OCI-M1 (cell line): ENCODE data around the gene NRG3.

Experiments used
- DNase-seq: peaks from one replicate; lab custom pipeline; 2025; lab: John Stamatoyannopoulos, UW

The NRG3 gene

GRCh38 chr10:82091413-82091812, 216.4 kb downstream of the NRG3 start:
- DNase-seq = peak; percentile 3

GRCh38 chr10:82092111-82092510, 217.1 kb downstream of the NRG3 start:
- no peak for DNase-seq

GRCh38 chr10:82124713-82125112, 249.7 kb downstream of the NRG3 start:
- DNase-seq = no peak

GRCh38 chr10:82128527-82128926, 253.5 kb downstream of the NRG3 start:
- DNase-seq = no peak

GRCh38 chr10:82136103-82136502, 261.1 kb downstream of the NRG3 start:
- DNase-seq = no peak

GRCh38 chr10:82144153-82144552, 269.2 kb downstream of the NRG3 start:
- no peak for DNase-seq

- DNase-seq = no peak
Observed at GRCh38 chr10:82148764-82149163, 273.8 kb downstream of the NRG3 start.

- DNase-seq = no peak
Observed at GRCh38 chr10:82149674-82150073, 274.7 kb downstream of the NRG3 start.

- peak; percentile 32 for DNase-seq
Observed at GRCh38 chr10:82150123-82150900, 275.3 kb downstream of the NRG3 start.

- no peak for DNase-seq
Observed at GRCh38 chr10:82160307-82160706, 285.3 kb downstream of the NRG3 start.

GRCh38 chr10:82161264-82161663, 286.3 kb downstream of the NRG3 start:
- no peak for DNase-seq

GRCh38 chr10:82162549-82163195, 287.7 kb downstream of the NRG3 start:
- no peak for DNase-seq

GRCh38 chr10:82171899-82172298, 296.9 kb downstream of the NRG3 start:
- DNase-seq = no peak

- no peak for DNase-seq
Observed at GRCh38 chr10:82176587-82176986, 301.6 kb downstream of the NRG3 start.

GRCh38 chr10:82190432-82191260, 315.7 kb downstream of the NRG3 start:
- DNase-seq = peak; percentile 10

- DNase-seq = no peak
Observed at GRCh38 chr10:82191653-82192052, 316.7 kb downstream of the NRG3 start.

- no peak for DNase-seq
Observed at GRCh38 chr10:82192665-82193064, 317.7 kb downstream of the NRG3 start.

- DNase-seq = no peak
Observed at GRCh38 chr10:82194419-82194818, 319.4 kb downstream of the NRG3 start.

GRCh38 chr10:82206831-82207230, 331.8 kb downstream of the NRG3 start:
- no peak for DNase-seq

GRCh38 chr10:82208726-82209125, 333.7 kb downstream of the NRG3 start:
- DNase-seq = no peak

GRCh38 chr10:82210331-82210730, 335.3 kb downstream of the NRG3 start:
- no peak for DNase-seq

GRCh38 chr10:82211346-82211745, 336.4 kb downstream of the NRG3 start:
- no peak for DNase-seq

- no peak for DNase-seq
Observed at GRCh38 chr10:82212753-82213152, 337.8 kb downstream of the NRG3 start.
